ENCODE data around the gene OGG1.
"Not testable (repeated sequence)": the region's sequence is repeated elsewhere in the genome, so short reads cannot be mapped to it uniquely, and the experiment has no call there.

OGG1 gene

GRCh38 chr3:9767418-9767817 is 17.7 kb downstream of the OGG1 start:
- FAIRE-seq: no peak

- no peak for FAIRE-seq
Observed at GRCh38 chr3:9768141-9768775, 18.5 kb downstream of the OGG1 start.

DNA sequence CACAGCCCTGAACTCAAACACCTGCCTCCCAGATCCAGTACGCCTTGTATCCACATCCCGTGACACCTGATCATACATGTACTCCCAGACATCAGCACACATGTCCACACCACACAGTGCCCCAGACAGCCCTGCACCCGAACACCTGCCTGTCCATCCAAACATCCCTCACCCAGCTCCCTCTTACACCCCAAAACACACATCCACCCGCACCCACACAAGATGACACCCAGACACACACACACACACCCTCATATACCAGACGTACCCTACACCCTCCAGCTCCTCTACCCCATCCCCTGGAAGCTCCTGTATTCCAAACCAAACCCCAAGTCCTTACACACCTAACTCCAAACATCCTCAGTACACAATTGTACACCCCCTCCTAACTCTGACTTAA is 19.3 kb downstream of the OGG1 start:
- no peak for FAIRE-seq

GRCh38 chr3:9769426-9770275 is 19.9 kb downstream of the OGG1 start, which contains the start of gene CAMK1:
CAMK1 (minus strand) TSS chr3:9769947; CDS start chr3:9767749, 2,198 bp downstream.
- no peak for FAIRE-seq

DNA sequence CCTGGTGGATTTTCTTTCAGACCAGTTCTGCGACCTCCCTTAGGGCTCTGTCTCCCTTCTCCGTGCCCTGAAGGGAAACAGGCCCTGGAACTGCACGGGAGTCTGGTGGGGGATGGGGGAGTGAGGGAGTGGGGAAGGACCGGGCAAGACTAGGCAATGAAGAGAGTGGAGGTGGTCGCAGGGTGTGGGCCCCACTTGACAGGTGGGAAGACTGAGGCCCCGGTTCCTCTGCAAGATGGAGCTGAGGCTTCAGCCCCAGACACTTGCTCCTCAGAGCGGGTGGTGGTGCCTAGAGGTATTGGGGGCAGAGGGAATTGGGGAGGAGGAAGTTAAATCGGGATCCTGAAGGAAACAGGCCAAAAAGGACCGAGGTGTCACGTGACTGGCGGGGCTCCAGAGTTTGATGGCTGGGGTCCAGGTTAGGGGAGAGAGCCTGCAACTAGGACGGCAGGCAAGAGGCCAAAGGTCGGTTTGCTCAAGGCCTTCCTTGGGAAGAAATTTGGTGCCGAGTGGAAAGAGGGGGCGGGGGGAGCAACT is 20.6 kb downstream of the OGG1 start:
- no peak for FAIRE-seq

DNA sequence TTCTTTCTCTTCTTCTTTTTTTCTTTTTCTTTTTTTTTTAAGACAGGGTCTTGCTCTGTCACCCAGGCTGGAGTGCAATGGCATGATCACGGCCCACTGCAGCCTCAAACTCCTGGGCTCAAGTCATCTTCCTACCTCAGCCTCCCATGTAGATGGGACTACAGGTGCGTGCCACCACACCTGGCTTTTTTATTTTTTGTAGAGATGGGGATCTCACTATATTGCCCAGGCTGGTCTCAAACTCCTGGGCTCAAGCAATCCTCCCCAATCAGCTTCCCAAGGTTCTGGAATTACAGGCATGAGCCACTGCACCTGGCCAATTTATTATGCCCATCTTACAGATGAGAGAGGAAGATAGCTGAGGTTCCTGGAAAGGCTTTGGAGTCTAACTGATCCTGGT is 21.3 kb downstream of the OGG1 start:
- not testable (repeated sequence) for FAIRE-seq

DNA sequence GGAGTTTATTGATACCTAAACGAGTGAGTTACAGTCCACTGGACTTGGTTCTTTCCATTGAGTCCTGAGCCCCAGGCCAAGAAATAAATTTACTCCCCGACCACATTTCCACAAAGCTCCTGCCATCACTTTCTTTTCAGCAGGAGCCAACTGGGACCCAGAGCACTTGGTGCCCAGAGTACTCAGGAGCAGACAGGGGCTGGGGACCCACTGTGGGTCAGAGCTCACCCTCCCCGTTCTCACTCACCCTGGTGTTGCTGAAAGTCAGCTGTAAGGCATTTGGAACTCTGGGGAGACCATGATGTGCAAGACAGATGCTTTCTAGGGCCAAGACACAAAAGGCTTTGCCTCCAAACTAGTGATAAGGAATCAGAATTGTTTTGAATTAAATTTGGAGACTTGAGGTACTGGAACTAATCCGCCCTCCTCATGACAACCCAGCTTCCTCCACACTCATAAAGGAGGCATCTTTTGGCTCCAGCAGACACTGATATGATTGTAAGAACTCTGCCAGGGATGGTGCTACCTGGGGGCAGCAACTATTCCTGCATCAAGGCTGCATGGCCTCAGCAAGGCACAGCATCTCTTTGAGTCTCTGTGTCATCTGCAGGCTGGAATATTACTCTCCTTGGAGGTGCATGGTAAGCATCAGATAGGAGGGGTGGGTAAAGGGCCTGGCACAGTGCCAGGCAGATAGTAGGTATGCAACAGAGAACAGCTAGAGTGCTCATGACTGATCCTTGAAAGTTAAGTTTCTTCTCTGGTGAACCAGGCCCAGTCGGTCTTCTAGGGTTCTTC is 27.3 kb downstream of the OGG1 start:
- no peak for FAIRE-seq

GRCh38 chr3:9777694-9778021 is 27.9 kb downstream of the OGG1 start:
- FAIRE-seq: no peak

DNA sequence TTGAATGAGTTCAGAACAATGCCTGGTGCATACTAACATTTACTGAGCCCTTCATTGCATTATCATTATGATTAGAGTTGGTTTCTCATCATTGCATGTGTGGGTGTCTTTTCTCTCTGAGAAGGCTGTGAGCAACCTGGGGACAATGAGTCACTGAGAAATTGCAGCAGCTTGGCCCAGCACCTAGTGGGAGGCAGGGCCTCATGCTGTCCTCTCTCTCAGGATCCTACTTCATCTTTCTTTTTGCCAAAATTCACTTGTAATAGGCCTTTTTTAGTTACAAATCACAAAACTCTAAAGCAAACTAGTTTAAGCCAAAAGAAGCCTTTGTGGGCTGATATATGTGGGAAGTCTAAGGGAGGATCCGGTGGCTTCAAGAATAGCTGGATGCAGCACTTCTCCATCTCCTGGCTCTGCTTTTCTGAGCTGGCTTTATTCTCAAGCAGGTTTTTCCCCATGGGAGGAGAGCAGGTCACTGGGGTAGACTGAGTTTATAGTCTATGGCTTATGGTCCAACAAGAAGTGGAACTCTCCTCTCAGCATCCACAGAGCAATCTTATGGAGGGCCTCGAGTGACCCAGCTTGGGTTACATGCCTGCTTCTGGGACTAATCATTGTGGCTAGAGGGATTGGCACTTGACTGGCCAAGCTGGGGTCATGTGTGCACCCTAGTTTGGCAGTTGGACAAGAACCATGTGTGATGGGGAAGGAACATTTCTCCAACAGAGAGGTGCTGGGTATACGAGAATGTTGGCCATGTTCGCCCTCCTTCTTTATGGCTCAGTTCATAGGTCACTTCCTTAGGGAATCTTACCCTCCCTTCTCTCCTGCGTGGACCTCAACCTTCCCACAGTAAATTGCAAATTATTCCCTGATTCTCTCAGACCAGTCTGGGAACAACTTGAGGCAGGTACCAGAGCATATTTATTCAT is 28.7 kb downstream of the OGG1 start:
- FAIRE-seq: no peak

- no peak for FAIRE-seq
Observed at GRCh38 chr3:9779075-9779593, 29.4 kb downstream of the OGG1 start.

- no peak for FAIRE-seq
Observed at GRCh38 chr3:9779721-9780457, 30.1 kb downstream of the OGG1 start.

- no peak for FAIRE-seq
Observed at GRCh38 chr3:9780458-9780812, 30.7 kb downstream of the OGG1 start.

GRCh38 chr3:9780910-9781309 is 31.2 kb downstream of the OGG1 start:
- FAIRE-seq: no peak

DNA sequence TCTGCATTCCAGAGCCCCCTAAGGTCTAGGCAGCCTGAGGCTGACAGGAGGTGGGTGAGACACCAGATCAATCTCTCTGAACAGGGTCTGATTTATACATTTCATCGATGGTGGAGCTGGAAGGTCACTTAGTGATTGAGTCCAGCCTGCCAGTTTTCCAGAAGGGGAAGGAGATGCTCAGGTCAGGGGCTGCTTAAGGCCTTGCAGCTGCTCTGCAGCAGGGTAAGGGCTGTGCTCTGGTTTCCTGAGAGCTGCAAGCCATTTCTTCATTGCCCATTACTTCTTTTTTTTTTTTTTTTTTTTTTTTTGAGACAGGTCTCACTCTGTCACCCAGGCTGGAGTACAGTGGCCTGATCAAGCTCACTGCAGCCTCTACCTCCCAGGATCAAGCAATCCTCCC is 31.8 kb downstream of the OGG1 start:
- no peak for FAIRE-seq

GRCh38 chr3:9781978-9782603 is 32.3 kb downstream of the OGG1 start:
- FAIRE-seq: no peak

GRCh38 chr3:9782770-9783169 is 33.0 kb downstream of the OGG1 start:
- no peak for FAIRE-seq

DNA sequence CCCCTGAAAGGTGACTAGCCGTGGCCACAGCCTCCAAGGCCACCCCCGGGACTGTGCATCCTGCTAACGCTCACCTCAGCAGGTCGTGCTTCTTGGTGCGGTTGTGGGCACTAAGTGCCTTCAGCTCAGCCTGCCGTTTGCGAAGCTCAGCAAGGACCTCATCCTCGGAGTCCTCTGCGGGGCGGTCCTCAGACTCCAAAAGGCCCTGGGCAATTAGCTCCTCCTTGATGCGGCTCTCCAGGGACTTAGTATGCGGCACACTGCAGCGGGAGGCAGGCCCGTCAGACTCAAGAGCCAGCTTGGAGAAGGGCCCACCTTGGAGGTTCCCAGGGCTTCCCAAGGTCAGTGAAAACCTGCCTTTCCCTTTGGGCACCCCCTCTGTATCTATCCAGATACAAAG is 34.2 kb downstream of the OGG1 start:
- no peak for FAIRE-seq

DNA sequence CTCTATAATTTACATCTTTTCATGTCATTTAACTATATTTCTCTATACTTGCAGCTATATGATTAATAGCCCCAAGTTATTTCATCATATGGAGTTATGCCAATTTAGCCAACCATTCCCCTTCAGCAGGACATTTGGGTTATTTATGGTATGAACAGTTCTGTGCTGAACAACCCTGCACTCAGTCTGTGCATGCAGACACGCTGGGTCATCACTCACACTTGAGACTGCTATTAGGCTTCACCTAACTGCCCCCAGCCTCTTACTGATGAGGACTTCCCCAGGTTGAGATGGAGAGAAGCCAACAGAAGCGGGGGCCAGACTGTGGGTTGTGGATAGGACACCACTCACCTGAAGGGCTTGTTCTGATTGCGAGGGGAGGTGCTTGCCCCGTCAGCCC is 35.2 kb downstream of the OGG1 start:
- no peak for FAIRE-seq

- no peak for FAIRE-seq
Observed at GRCh38 chr3:9785602-9786001, 35.9 kb downstream of the OGG1 start.

GRCh38 chr3:9786209-9786739 is 36.5 kb downstream of the OGG1 start:
- no peak for FAIRE-seq

Measured in endometrium (tissue), 2 donors.